ENCODE measurements around the gene PPFIBP2. TPM values are rescaled to one million over a fixed set of nuclear protein-coding genes. Genes with fewer than 3 reads are reported as not detected.

The PPFIBP2 gene
- total RNA-seq, 1 experiment from 2014 or later, result 21.5 TPM

- no peaks in the 10 kb centered on the region for H3K27me3 ChIP-seq (ENCODE audit: control insufficient read depth, insufficient read depth, low read length)
- no peaks in the 10 kb centered on the region for H3K4me1 ChIP-seq (ENCODE audit: control insufficient read depth, insufficient read depth, low read length)
- no peaks in the 10 kb centered on the region for H3K36me3 ChIP-seq (ENCODE audit: control insufficient read depth, insufficient read depth, low read length)
- ChIA-PET POLR2A (no interaction called here), CTCF (no interaction called here)
- no peak overlapping the region for H3K4me3 ChIP-seq (ENCODE audit: low read depth in 2 of 2, low read length in 2 of 2)
- no peak overlapping the region for H3K27ac ChIP-seq (ENCODE audit: low read length)
- in situ Hi-C loops (cut with HindIII; ENCODE audit: low pct_unique_long_range_greater_than_20kb, low sequenced_read_pairs), result no loop called here
- no peaks in the 10 kb centered on the region for H3K9me3 ChIP-seq (ENCODE audit: control insufficient read depth, insufficient read depth, low read depth, low read length)
- no peak for DNase-seq (ENCODE audit: low read depth, low spot score)
- ATAC-seq, result no peak
- BruUV-seq (replicated peaks), result no TSS peak
- intact Hi-C loops (cut with micrococcal nuclease; ENCODE audit: unreplicated experiment), result no loop called here
- TF ChIP-seq CTCF (IDR thresholded peaks at IDR 0.05) (no peak), POLR2AphosphoS5 (IDR thresholded peaks at IDR 0.05; ENCODE audit: low read depth, low read length) (no peak), TCF7L2 (IDR thresholded peaks at IDR 0.05; ENCODE audit: low read depth, low read length) (no peak), REST (IDR thresholded peaks at IDR 0.05; ENCODE audit: insufficient read depth in 1 of 2, low read depth in 2 of 2, low read length in 1 of 2) (no peak), SIN3A (IDR thresholded peaks at IDR 0.05; ENCODE audit: borderline replicate concordance, insufficient read depth, low read depth, low read length) (no peak)
Observed at GRCh38 chr11:7609015-7609414, 95.2 kb downstream of the PPFIBP2 start.

GRCh38 chr11:7609521-7609920, 95.7 kb downstream of the PPFIBP2 start:
- H3K4me1 ChIP-seq (ENCODE audit: control insufficient read depth, insufficient read depth, low read length), result no peaks in the 10 kb centered on the region
- CTCF ChIA-PET, result no interaction called here

More at GRCh38 chr11:7609521-7609920, 95.7 kb downstream of the PPFIBP2 start:
- no peak for DNase-seq (ENCODE audit: low read depth, low spot score)
- POLR2A ChIA-PET, result no interaction called here
- Histone ChIP-seq H3K36me3 (ENCODE audit: control insufficient read depth, insufficient read depth, low read length) (no peaks in the 10 kb centered on the region), H3K4me3 (ENCODE audit: low read depth in 2 of 2, low read length in 2 of 2) (no peak overlapping the region), H3K27ac (ENCODE audit: low read length) (no peak overlapping the region), H3K27me3 (ENCODE audit: control insufficient read depth, insufficient read depth, low read length) (no peaks in the 10 kb centered on the region), H3K9me3 (ENCODE audit: control insufficient read depth, insufficient read depth, low read depth, low read length) (no peaks in the 10 kb centered on the region)
- TF ChIP-seq TCF7L2 (IDR thresholded peaks at IDR 0.05; ENCODE audit: low read depth, low read length), result no peak
- no peak for TF ChIP-seq REST (IDR thresholded peaks at IDR 0.05; ENCODE audit: insufficient read depth in 1 of 2, low read depth in 2 of 2, low read length in 1 of 2)
- no peak for TF ChIP-seq POLR2AphosphoS5 (IDR thresholded peaks at IDR 0.05; ENCODE audit: low read depth, low read length)
- TF ChIP-seq SIN3A (IDR thresholded peaks at IDR 0.05; ENCODE audit: borderline replicate concordance, insufficient read depth, low read depth, low read length), result no peak
- TF ChIP-seq CTCF (IDR thresholded peaks at IDR 0.05), result no peak
- in situ Hi-C loops (cut with HindIII; ENCODE audit: low pct_unique_long_range_greater_than_20kb, low sequenced_read_pairs), result no loop called here
- BruUV-seq (replicated peaks), result no TSS peak
- intact Hi-C loops (cut with micrococcal nuclease; ENCODE audit: unreplicated experiment), result no loop called here
- no peak for ATAC-seq
